Measurements from ENCODE around the gene SH2D6.
"Not testable (repeated sequence)": the region's sequence is repeated elsewhere in the genome, so short reads cannot be mapped to it uniquely, and the experiment has no call there.

Gene SH2D6

GRCh38 chr2:85439025-85439472 is 20.5 kb downstream of the SH2D6 start:
- no peak for DNase-seq (ENCODE audit: low read depth, low spot score)

- DNase-seq (ENCODE audit: low read depth, low spot score), result not testable (repeated sequence)
Observed at GRCh38 chr2:85439569-85439968, 21.1 kb downstream of the SH2D6 start.

- DNase-seq (ENCODE audit: low read depth, low spot score), result no peak
Observed at GRCh38 chr2:85439986-85440385, 21.5 kb downstream of the SH2D6 start.

- no peak for DNase-seq (ENCODE audit: low read depth, low spot score)
Observed at GRCh38 chr2:85440729-85441128, 22.2 kb downstream of the SH2D6 start.

- DNase-seq (ENCODE audit: low read depth, low spot score), result no peak
Observed at GRCh38 chr2:85441864-85442263, 23.4 kb downstream of the SH2D6 start.

- no peak for DNase-seq (ENCODE audit: low read depth, low spot score)
Observed at GRCh38 chr2:85444629-85445172, 26.2 kb downstream of the SH2D6 start.

- no peak for DNase-seq (ENCODE audit: low read depth, low spot score)
Observed at GRCh38 chr2:85445316-85446295, 27.1 kb downstream of the SH2D6 start.

GRCh38 chr2:85446296-85447221 is 28.0 kb downstream of the SH2D6 start:
- no peak for DNase-seq (ENCODE audit: low read depth, low spot score)

- no peak for DNase-seq (ENCODE audit: low read depth, low spot score)
Observed at GRCh38 chr2:85447222-85447585, 28.7 kb downstream of the SH2D6 start.

GRCh38 chr2:85448461-85449213 is 30.1 kb downstream of the SH2D6 start:
- no peak for DNase-seq (ENCODE audit: low read depth, low spot score)

- DNase-seq (ENCODE audit: low read depth, low spot score), result no peak
Observed at GRCh38 chr2:85449214-85449588, 30.7 kb downstream of the SH2D6 start.

GRCh38 chr2:85452237-85452636 is 33.7 kb downstream of the SH2D6 start:
- DNase-seq (ENCODE audit: low read depth, low spot score), result no peak

- no peak for DNase-seq (ENCODE audit: low read depth, low spot score)
Observed at GRCh38 chr2:85453571-85453970, 35.1 kb downstream of the SH2D6 start.

GRCh38 chr2:85455552-85456090 is 37.1 kb downstream of the SH2D6 start:
- DNase-seq (ENCODE audit: low read depth, low spot score), result no peak

GRCh38 chr2:85457043-85457442 is 38.5 kb downstream of the SH2D6 start:
- DNase-seq (ENCODE audit: low read depth, low spot score), result no peak

GRCh38 chr2:85457877-85458316 is 39.4 kb downstream of the SH2D6 start:
- peak; percentile 62 for DNase-seq (ENCODE audit: low read depth, low spot score)

- no peak for DNase-seq (ENCODE audit: low read depth, low spot score)
Observed at GRCh38 chr2:85458601-85459563, 40.4 kb downstream of the SH2D6 start.

- DNase-seq (ENCODE audit: low read depth, low spot score), result no peak
Observed at GRCh38 chr2:85459771-85460170, 41.3 kb downstream of the SH2D6 start.

- no peak for DNase-seq (ENCODE audit: low read depth, low spot score)
Observed at GRCh38 chr2:85462322-85462721, 43.8 kb downstream of the SH2D6 start.
